ENCODE results near the gene RPRD2.

- TF ChIP-seq CTCF (IDR thresholded peaks at IDR 0.05) (no peak), POLR2A (IDR thresholded peaks at IDR 0.05) (no peak)
These were observed 65.9 kb downstream of the RPRD2 start for GRCh38 chr1:150429805-150430204.
